HUES6 (cell line): Measurements from ENCODE around the gene EYA2.

ENCODE experiments used
- H3K27ac ChIP-seq: 2 replicates; pipeline ENCODE4 v1.7.0; 2013; ENCODE audit warnings: low read depth, mild to moderate bottlenecking, low read length, inconsistent platforms
- H3K27me3 ChIP-seq: 2 replicates; pipeline ENCODE4 v1.6.1; 2013; ENCODE audit warnings: low read length; ENCODE audit not compliant: control insufficient read depth, insufficient read depth
- H3K36me3 ChIP-seq: 2 replicates; pipeline ENCODE4 v1.6.1; 2013; ENCODE audit warnings: low read length; ENCODE audit not compliant: control insufficient read depth, insufficient read depth
- H3K4me1 ChIP-seq: 2 replicates; pipeline ENCODE4 v1.6.1; 2013; ENCODE audit warnings: low read length; ENCODE audit not compliant: control insufficient read depth, insufficient read depth
- H3K4me3 ChIP-seq: 2 replicates; pipeline ENCODE4 v1.5.1; 2013; ENCODE audit warnings: low read depth, low read length
- H3K9ac ChIP-seq: one replicate; pipeline ENCODE4 v1.6.1; 2013; ENCODE audit warnings: mild to moderate bottlenecking, low read length
- H3K9me3 ChIP-seq: 2 replicates; pipeline ENCODE4 v1.6.1; 2013; ENCODE audit warnings: low read depth, low read length; ENCODE audit not compliant: control insufficient read depth, insufficient read depth

Gene EYA2

DNA sequence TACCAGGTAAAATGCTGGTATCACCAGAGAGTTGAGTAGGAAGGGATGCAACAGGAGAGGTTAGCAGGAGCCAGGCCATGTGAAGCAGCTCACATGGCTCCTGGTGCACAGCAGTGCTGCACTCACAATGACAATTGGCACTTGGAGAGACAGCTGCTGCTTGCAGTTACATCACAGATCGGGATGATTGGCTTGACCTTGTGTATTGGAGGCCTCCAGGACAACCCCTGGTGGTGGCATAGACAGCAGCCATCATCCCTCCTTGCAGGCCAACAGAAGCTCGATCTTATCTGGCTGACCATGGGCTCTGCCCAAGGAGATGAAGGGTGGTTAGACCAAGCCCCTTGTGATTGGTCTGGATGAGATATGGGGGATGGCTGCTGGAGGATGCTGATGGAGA lies 73.0 kb downstream of the EYA2 start:
- H3K9ac ChIP-seq = no peak overlapping the region
- H3K4me1 ChIP-seq = no peaks in the 10 kb centered on the region
- H3K9me3 ChIP-seq = no peaks in the 10 kb centered on the region
- no peaks in the 10 kb centered on the region for H3K27me3 ChIP-seq
- H3K27ac ChIP-seq = no peak overlapping the region
- no peak overlapping the region for H3K4me3 ChIP-seq
- no peaks in the 10 kb centered on the region for H3K36me3 ChIP-seq

DNA sequence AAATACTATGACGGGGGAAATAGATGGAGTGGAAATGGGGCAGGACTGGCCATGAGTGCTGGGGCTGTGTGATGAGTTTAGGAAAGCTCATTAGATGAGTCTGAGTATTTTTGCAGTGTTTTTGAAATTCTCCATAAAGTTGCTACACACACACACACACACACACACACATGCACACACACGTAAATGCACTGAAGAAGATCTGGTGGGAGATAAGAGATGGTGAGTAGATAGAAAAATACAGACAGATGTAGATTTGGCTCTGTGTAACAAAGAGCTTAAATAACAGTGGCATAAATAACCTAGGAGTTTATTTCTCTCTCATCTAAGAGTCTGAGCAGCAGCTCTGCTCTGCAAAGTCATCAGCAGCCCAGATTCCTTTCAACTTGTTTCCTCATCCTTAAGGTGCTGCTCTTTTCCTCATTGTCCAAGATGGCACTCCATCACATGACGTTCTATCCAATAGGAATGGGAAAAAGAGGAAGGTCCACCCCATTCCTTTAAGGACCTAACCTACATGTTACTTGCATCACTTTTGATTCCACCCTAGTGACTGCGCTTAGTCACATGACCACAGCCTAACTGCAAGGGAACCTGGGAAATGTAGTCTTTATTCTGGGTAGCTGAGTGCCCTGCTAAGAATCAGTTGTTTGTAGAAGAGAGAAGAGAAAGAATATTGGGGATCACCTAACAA lies 76.4 kb downstream of the EYA2 start:
- H3K36me3 ChIP-seq = no peaks in the 10 kb centered on the region
- no peak overlapping the region for H3K9ac ChIP-seq
- no peaks in the 10 kb centered on the region for H3K4me1 ChIP-seq
- H3K27me3 ChIP-seq = no peaks in the 10 kb centered on the region
- no peak overlapping the region for H3K27ac ChIP-seq
- no peak overlapping the region for H3K4me3 ChIP-seq
- H3K9me3 ChIP-seq = no peaks in the 10 kb centered on the region

- H3K9ac ChIP-seq = no peak overlapping the region
- no peak overlapping the region for H3K27ac ChIP-seq
- no peak overlapping the region for H3K4me3 ChIP-seq
- H3K4me1 ChIP-seq = no peaks in the 10 kb centered on the region
- no peaks in the 10 kb centered on the region for H3K9me3 ChIP-seq
- H3K36me3 ChIP-seq = no peaks in the 10 kb centered on the region
- no peaks in the 10 kb centered on the region for H3K27me3 ChIP-seq
Measured at GRCh38 chr20:46973766-46974165, 79.1 kb downstream of the EYA2 start.

DNA sequence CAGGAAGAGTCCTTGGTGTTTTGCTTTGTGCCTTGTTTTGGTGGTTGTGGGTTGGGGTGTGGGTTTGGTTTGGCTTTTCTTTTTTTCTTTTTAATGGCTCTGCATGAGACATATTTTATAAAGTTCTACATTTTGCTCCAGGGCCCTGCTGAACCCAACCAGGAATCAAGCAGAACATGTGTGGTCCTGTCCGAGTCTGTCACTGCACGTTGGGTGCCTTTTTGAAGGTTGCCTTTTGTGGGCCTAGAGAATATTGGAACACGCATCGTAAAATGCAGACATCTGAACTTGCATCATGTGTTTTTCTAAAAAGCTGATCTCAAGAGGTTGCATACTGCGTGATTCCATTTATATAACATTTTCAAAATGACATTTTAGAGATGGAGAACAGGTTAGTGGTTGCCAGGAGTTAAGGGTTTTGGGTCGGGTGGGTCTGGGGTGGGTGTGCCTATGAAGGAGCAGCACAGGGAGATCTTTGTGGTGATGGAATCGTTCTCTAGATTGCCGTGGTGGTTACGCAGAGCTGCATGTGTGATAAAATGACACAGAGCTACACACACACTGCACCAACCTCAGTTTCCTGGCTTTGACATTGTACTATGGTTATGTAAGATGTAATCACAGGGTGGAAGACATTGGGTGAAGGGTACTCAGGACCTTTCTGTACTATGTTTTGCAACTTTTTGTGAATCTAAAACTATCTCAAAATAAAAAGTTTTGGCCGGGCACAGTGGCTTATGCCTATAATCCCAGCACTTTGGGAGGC lies 80.2 kb downstream of the EYA2 start:
- Histone ChIP-seq H3K36me3 (no peaks in the 10 kb centered on the region), H3K4me1 (peaks cover 10% of the 10 kb centered on the region; the same call in 1 of the 2 replicates), H3K27me3 (no peaks in the 10 kb centered on the region), H3K9me3 (no peaks in the 10 kb centered on the region), H3K27ac (no peak overlapping the region), H3K9ac (no peak overlapping the region), H3K4me3 (no peak overlapping the region)

DNA sequence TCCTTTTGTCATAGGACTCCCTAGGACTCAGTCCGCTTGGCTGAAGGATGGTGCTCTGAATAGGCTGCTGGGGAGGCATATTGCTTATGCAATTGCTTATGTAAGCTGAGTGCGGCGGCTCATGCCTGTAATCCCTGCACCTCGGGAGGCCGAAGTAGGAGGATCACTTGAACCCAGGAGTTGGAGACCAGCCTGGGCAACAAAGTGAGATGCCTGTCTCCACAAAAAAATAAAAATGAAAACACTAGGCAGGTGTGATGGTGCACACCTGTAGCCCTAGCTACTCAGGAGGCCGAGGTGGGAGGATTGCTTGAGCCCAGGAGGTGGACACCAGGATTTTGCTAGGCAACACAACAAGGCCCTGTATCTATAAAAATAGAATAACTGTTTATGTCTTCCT lies 81.3 kb downstream of the EYA2 start:
- Histone ChIP-seq H3K9me3 (no peaks in the 10 kb centered on the region), H3K27me3 (no peaks in the 10 kb centered on the region), H3K36me3 (no peaks in the 10 kb centered on the region), H3K27ac (no peak overlapping the region), H3K4me3 (no peak overlapping the region), H3K9ac (no peak overlapping the region), H3K4me1 (peaks cover 10% of the 10 kb centered on the region; the same call in 1 of the 2 replicates)

DNA sequence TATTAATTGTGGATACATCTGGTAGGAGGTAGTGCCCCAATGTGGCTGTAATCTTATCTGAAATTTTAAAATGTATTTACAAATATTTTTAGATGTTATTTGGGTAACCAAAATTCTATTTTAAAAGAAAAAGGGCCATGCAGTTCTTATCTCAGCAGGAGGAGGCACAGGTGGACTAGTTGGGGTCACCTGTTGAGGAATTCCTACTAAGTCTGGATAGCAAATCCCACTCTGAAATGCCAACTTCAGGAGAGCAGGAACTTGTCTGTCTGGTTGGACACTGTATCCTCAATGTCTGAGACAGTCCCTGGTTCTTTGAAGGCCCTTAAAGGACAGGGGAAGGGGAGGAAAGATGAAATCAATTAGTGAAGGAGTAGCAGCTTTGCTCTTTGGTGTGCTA lies 82.6 kb downstream of the EYA2 start:
- H3K27ac ChIP-seq = no peak overlapping the region
- H3K4me1 ChIP-seq = peaks cover 10% of the 10 kb centered on the region; the same call in 1 of the 2 replicates
- no peaks in the 10 kb centered on the region for H3K27me3 ChIP-seq
- H3K9me3 ChIP-seq = no peaks in the 10 kb centered on the region
- no peak overlapping the region for H3K4me3 ChIP-seq
- H3K9ac ChIP-seq = no peak overlapping the region
- H3K36me3 ChIP-seq = no peaks in the 10 kb centered on the region

- Histone ChIP-seq H3K4me1 (peaks cover 10% of the 10 kb centered on the region; the same call in 1 of the 2 replicates), H3K4me3 (no peak overlapping the region), H3K27me3 (no peaks in the 10 kb centered on the region), H3K9ac (no peak overlapping the region), H3K27ac (no peak overlapping the region), H3K9me3 (no peaks in the 10 kb centered on the region), H3K36me3 (no peaks in the 10 kb centered on the region)
Measured at GRCh38 chr20:46977909-46978588, 83.4 kb downstream of the EYA2 start.

- Histone ChIP-seq H3K4me1 (peaks cover 10% of the 10 kb centered on the region; the same call in 1 of the 2 replicates), H3K27ac (no peak overlapping the region), H3K4me3 (no peak overlapping the region), H3K27me3 (no peaks in the 10 kb centered on the region), H3K9me3 (peaks cover 6% of the 10 kb centered on the region; the same call in 1 of the 2 replicates), H3K36me3 (no peaks in the 10 kb centered on the region), H3K9ac (no peak overlapping the region)
Measured at GRCh38 chr20:46978951-46979491, 84.4 kb downstream of the EYA2 start.

GRCh38 chr20:46979603-46980241 lies 85.1 kb downstream of the EYA2 start:
- Histone ChIP-seq H3K9me3 (peaks cover 6% of the 10 kb centered on the region; the same call in 1 of the 2 replicates), H3K4me1 (peaks cover 10% of the 10 kb centered on the region; the same call in 1 of the 2 replicates), H3K36me3 (no peaks in the 10 kb centered on the region), H3K4me3 (no peak overlapping the region), H3K27me3 (no peaks in the 10 kb centered on the region), H3K9ac (no peak overlapping the region), H3K27ac (no peak overlapping the region)

GRCh38 chr20:46981184-46981583 lies 86.5 kb downstream of the EYA2 start:
- no peaks in the 10 kb centered on the region for H3K36me3 ChIP-seq
- peaks cover 10% of the 10 kb centered on the region; the same call in 1 of the 2 replicates for H3K4me1 ChIP-seq
- no peak overlapping the region for H3K27ac ChIP-seq
- peaks cover 6% of the 10 kb centered on the region; the same call in 1 of the 2 replicates for H3K9me3 ChIP-seq
- no peak overlapping the region for H3K9ac ChIP-seq
- no peaks in the 10 kb centered on the region for H3K27me3 ChIP-seq
- H3K4me3 ChIP-seq = no peak overlapping the region
